Measurements from ENCODE around the gene MINDY3.

- no peak for TF ChIP-seq ZNF19 (tag by site-specific recombination; IDR thresholded peaks at IDR 0.05; ENCODE audit: low read depth)
- no peak for TF ChIP-seq ZNF560 (tag by site-specific recombination; IDR thresholded peaks at IDR 0.05; ENCODE audit: borderline replicate concordance)
- no peak for TF ChIP-seq ZNF146 (tag by site-specific recombination; IDR thresholded peaks at IDR 0.05)
- no peak for TF ChIP-seq ZNF23 (tag by site-specific recombination; IDR thresholded peaks at IDR 0.05; ENCODE audit: borderline replicate concordance)
- no peak for TF ChIP-seq ZSCAN5A (tag by site-specific recombination; IDR thresholded peaks at IDR 0.05)
- no peak for TF ChIP-seq ATF2 (tag by site-specific recombination; IDR thresholded peaks at IDR 0.05; ENCODE audit: low read depth)
- peak; percentile 25; the same call in 1 of the 2 replicates for TF ChIP-seq CTCF (tag by site-specific recombination; IDR thresholded peaks at IDR 0.05)
- no peak for TF ChIP-seq ZNF621 (tag by site-specific recombination; IDR thresholded peaks at IDR 0.05)
- no peak for TF ChIP-seq ZBTB20 (tag by site-specific recombination; IDR thresholded peaks at IDR 0.05)
- no peak for TF ChIP-seq ZNF398 (tag by site-specific recombination; IDR thresholded peaks at IDR 0.05)
- no peak for TF ChIP-seq SP2 (tag by site-specific recombination; IDR thresholded peaks at IDR 0.05)
- no peak for TF ChIP-seq TCF7L2 (IDR thresholded peaks at IDR 0.05; ENCODE audit: borderline replicate concordance, low read depth, low read length)
- no peak for TF ChIP-seq ZNF274 (IDR thresholded peaks at IDR 0.05; ENCODE audit: low read length)
- no peak for TF ChIP-seq ZNF274 (tag by site-specific recombination; IDR thresholded peaks at IDR 0.05; ENCODE audit: borderline replicate concordance)
Observed at GRCh38 chr10:15744217-15744865, 116.0 kb downstream of the MINDY3 start.

Measured in HEK293 (cell line).